ENCODE measurements around the gene KIAA1328. TPM values are rescaled to one million over a fixed set of nuclear protein-coding genes. Genes with fewer than 3 reads are reported as not detected.

The KIAA1328 gene
- polyA plus RNA-seq, 2 of the 4 experiments (the other 2 are of a cell fraction), result 1.7 to 3.9 TPM

- no peak overlapping the region for H3K4me3 ChIP-seq
- ChIA-PET CTCF (no interaction called here), POLR2A (no interaction called here)
- no peak for ATAC-seq
- no peak for DNase-seq (ENCODE audit: low read depth in 1 of 2, low spot score in 1 of 2)
- no peaks in the 10 kb centered on the region for H3K4me1 ChIP-seq
- no peak for FAIRE-seq
- TF ChIP-seq ELK1 (IDR thresholded peaks at IDR 0.05; ENCODE audit: low read depth, low read length) (no peak), CBX8 (IDR thresholded peaks at IDR 0.05) (no peak), CTCF (IDR thresholded peaks at IDR 0.05) (no peak), EP300 (IDR thresholded peaks at IDR 0.05) (no peak), POLR2A (IDR thresholded peaks at IDR 0.05; ENCODE audit: low read length) (no peak), ZC3H11A (IDR thresholded peaks at IDR 0.05) (no peak), RAD21 (conservative IDR thresholded peaks at IDR 0.05 in 1 of 2, IDR thresholded peaks at IDR 0.05 in 1 of 2) (no peak), RARB (CRISPR knock-in tag; IDR thresholded peaks at IDR 0.05) (no peak), USF2 (IDR thresholded peaks at IDR 0.05) (no peak), FOXS1 (CRISPR knock-in tag; IDR thresholded peaks at IDR 0.05) (no peak), KDM5A (IDR thresholded peaks at IDR 0.05) (no peak), NFE2L2 (conservative IDR thresholded peaks at IDR 0.05; ENCODE audit: low read length) (no peak)
- no peak overlapping the region for H3K27ac ChIP-seq
- no peaks in the 10 kb centered on the region for H3K9me3 ChIP-seq
- WGBS (ENCODE audit: missing lambda C conversion rate), result 69% methylated on average over 1 of the region's 1 CpG
- no peak overlapping the region for H3K4me2 ChIP-seq
These were observed 332.6 kb downstream of the KIAA1328 start for GRCh38 chr18:37161491-37161890.

GRCh38 chr18:37162551-37162950 is 333.6 kb downstream of the KIAA1328 start:
- no peaks in the 10 kb centered on the region for H3K9me3 ChIP-seq
- FAIRE-seq (no peak), DNase-seq (ENCODE audit: low read depth in 1 of 2, low spot score in 1 of 2) (no peak), ATAC-seq (no peak)
- WGBS (ENCODE audit: missing lambda C conversion rate), result 94% methylated on average over 1 of the region's 1 CpG
- no peak overlapping the region for H3K27ac ChIP-seq
- ChIA-PET CTCF (no interaction called here), POLR2A (no interaction called here)
- no peak overlapping the region for H3K4me2 ChIP-seq
- H3K4me1 ChIP-seq, result no peaks in the 10 kb centered on the region
- no peak overlapping the region for H3K4me3 ChIP-seq
- TF ChIP-seq RAD21 (conservative IDR thresholded peaks at IDR 0.05 in 1 of 2, IDR thresholded peaks at IDR 0.05 in 1 of 2), result no peak

GRCh38 chr18:37163119-37163518 is 334.2 kb downstream of the KIAA1328 start:
- WGBS (ENCODE audit: missing lambda C conversion rate), result 47% methylated on average over 4 of the region's 4 CpGs
- no peak for DNase-seq (ENCODE audit: low read depth in 1 of 2, low spot score in 1 of 2)
- Histone ChIP-seq H3K4me3 (no peak overlapping the region), H3K9me3 (no peaks in the 10 kb centered on the region), H3K4me1 (no peaks in the 10 kb centered on the region), H3K27ac (no peak overlapping the region), H3K4me2 (no peak overlapping the region)
- ATAC-seq, result no peak
- POLR2A ChIA-PET, result no interaction called here
- CTCF ChIA-PET, result no interaction called here
- TF ChIP-seq SMC3 (IDR thresholded peaks at IDR 0.05) (no peak), SREBF2 (IDR thresholded peaks at IDR 0.05) (no peak), BHLHE40 (IDR thresholded peaks at IDR 0.05; ENCODE audit: low read depth, low read length) (no peak), RFX5 (IDR thresholded peaks at IDR 0.05) (no peak), CTCF (IDR thresholded peaks at IDR 0.05) (no peak), NFE2L2 (conservative IDR thresholded peaks at IDR 0.05; ENCODE audit: low read length) (no peak), REST (IDR thresholded peaks at IDR 0.05) (no peak), HOXB13 (CRISPR knock-in tag; IDR thresholded peaks at IDR 0.05; ENCODE audit: low read depth) (no peak), HOXB5 (CRISPR knock-in tag; IDR thresholded peaks at IDR 0.05) (no peak), TP53 (CRISPR knock-in tag; IDR thresholded peaks at IDR 0.05) (no peak), POLR2AphosphoS2 (conservative IDR thresholded peaks at IDR 0.05; ENCODE audit: low read length) (no peak)
- FAIRE-seq, result no peak
